ENCODE data around the gene ATP4B.

GRCh38 chr13:113621046-113621445 is 37.0 kb downstream of the ATP4B start:
- TF ChIP-seq, protein P1, sequence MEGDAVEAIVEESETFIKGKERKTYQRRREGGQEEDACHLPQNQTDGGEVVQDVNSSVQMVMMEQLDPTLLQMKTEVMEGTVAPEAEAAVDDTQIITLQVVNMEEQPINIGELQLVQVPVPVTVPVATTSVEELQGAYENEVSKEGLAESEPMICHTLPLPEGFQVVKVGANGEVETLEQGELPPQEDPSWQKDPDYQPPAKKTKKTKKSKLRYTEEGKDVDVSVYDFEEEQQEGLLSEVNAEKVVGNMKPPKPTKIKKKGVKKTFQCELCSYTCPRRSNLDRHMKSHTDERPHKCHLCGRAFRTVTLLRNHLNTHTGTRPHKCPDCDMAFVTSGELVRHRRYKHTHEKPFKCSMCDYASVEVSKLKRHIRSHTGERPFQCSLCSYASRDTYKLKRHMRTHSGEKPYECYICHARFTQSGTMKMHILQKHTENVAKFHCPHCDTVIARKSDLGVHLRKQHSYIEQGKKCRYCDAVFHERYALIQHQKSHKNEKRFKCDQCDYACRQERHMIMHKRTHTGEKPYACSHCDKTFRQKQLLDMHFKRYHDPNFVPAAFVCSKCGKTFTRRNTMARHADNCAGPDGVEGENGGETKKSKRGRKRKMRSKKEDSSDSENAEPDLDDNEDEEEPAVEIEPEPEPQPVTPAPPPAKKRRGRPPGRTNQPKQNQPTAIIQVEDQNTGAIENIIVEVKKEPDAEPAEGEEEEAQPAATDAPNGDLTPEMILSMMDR (IDR thresholded peaks at IDR 0.05) = no peak
- TF ChIP-seq POLR2A (IDR thresholded peaks at IDR 0.05) = no peak
- TF ChIP-seq POLR2AphosphoS5 (IDR thresholded peaks at IDR 0.05) = no peak

Measured in prostate gland (tissue), 2 donors.